B cell (primary cell): ENCODE measurements around the gene ATOSA. TPM values are rescaled to one million over a fixed set of nuclear protein-coding genes. Genes with fewer than 3 reads are reported as not detected.

Experiments
- ATAC-seq: fragments of 200-7000 bp; cut with Tn5 transposase; one replicate; pipeline ENCODE4 v1.10.0; 2021; ENCODE audit warnings: low read depth, mild to moderate bottlenecking, moderate number of reproducible peaks, moderate library complexity
- CTCF ChIA-PET: fragments of 350-600 bp; sonication (Branson Sonifier 250); formaldehyde crosslinking; loops from one replicate; lab custom pipeline; 2021; ENCODE audit warnings: antibody characterized with exemption, inconsistent platforms; lab: Charles Lee
- POLR2A ChIA-PET: fragments of 350-600 bp; sonication (Branson Sonifier 250); formaldehyde crosslinking; loops from one replicate; lab custom pipeline; 2021; ENCODE audit warnings: antibody characterized with exemption; lab: Charles Lee
- DNase-seq: peaks from one replicate; pipeline ENCODE4 v3.0.0; 2013
- H2AFZ ChIP-seq: 2 replicates; pipeline ENCODE4 v1.6.1; 2012; ENCODE audit warnings: mild to moderate bottlenecking, low read depth, low read length; ENCODE audit not compliant: insufficient read depth, poor library complexity, severe bottlenecking
- H3K27ac ChIP-seq, 2 donors: 1 replicate in 1 of 2; 2 replicates in 1 of 2; pipeline ENCODE4 v1.5.1; 2012 to 2013; ENCODE audit warnings: low read length in 2 of 2, mild to moderate bottlenecking in 2 of 2, moderate library complexity in 1 of 2
- H3K27me3 ChIP-seq, 4 experiments: fragments of 200-600 bp in 1 of 4; sonication (generic) in 1 of 4; replicated peaks in 1 of 4; 1 replicate in 2 of 4; 2 replicates in 2 of 4; pipeline versions ENCODE4 v1.6.1 to v1.7.0; 2013 to 2016; ENCODE audit warnings: low read length in 3 of 4, mild to moderate bottlenecking in 2 of 4, mixed read lengths in 1 of 4, moderate library complexity in 1 of 4; ENCODE audit not compliant: insufficient read depth in 4 of 4, control insufficient read depth in 3 of 4; ENCODE audit errors: control extremely low read depth in 1 of 4
- H3K36me3 ChIP-seq, 2 experiments: replicated peaks in 1 of 2; 1 replicate in 1 of 2; 2 replicates in 1 of 2; pipeline versions ENCODE4 v1.6.1 to v1.7.1; 2013; ENCODE audit warnings: low read length in 1 of 2; ENCODE audit not compliant: insufficient read depth in 2 of 2, control insufficient read depth in 1 of 2; ENCODE audit errors: control extremely low read depth in 1 of 2, extremely low read depth in 1 of 2
- H3K4me1 ChIP-seq, 2 donors: fragments of 200-600 bp in 1 of 2; sonication (generic) in 1 of 2; 1 replicate in 1 of 2; 2 replicates in 1 of 2; pipeline versions ENCODE4 v1.5.1 to v1.6.1; 2013 to 2017; ENCODE audit warnings: low read length in 2 of 2; ENCODE audit not compliant: control insufficient read depth in 2 of 2, insufficient read depth in 2 of 2
- H3K4me2 ChIP-seq: replicated peaks from 2 replicates; pipeline ENCODE3; 2012; ENCODE audit warnings: mild to moderate bottlenecking, low read depth, low read length; ENCODE audit not compliant: poor library complexity, severe bottlenecking
- H3K4me3 ChIP-seq, 5 experiments: fragments of 200-600 bp in 1 of 5; sonication (generic) in 1 of 5; 1 replicate in 3 of 5; 2 replicates in 2 of 5; pipeline versions ENCODE4 v1.5.1 to v1.7.0; 2011 to 2016; ENCODE audit warnings: low read length in 4 of 5, mild to moderate bottlenecking in 4 of 5, low read depth in 2 of 5, control low read depth in 1 of 5, moderate library complexity in 1 of 5; ENCODE audit not compliant: insufficient read depth in 1 of 5; ENCODE audit errors: control extremely low read depth in 1 of 5, extremely low read depth in 1 of 5
- H3K79me2 ChIP-seq: fragments of 200-600 bp; sonication (generic); one replicate; pipeline ENCODE4 v1.6.0; 2016; ENCODE audit warnings: low read length; ENCODE audit not compliant: control insufficient read depth, insufficient read depth
- H3K9ac ChIP-seq: fragments of 200-600 bp; sonication (generic); 2 replicates; pipeline ENCODE4 v1.6.1; 2017; ENCODE audit warnings: mild to moderate bottlenecking, low read length, moderate library complexity
- H3K9me3 ChIP-seq, 3 donors: one replicate each; pipeline versions ENCODE4 v1.6.1 to v1.7.1; 2013; ENCODE audit warnings: low read length in 2 of 3; ENCODE audit not compliant: control insufficient read depth in 2 of 3, insufficient read depth in 1 of 3; ENCODE audit errors: control extremely low read depth in 1 of 3
- H4K20me1 ChIP-seq: 2 replicates; pipeline ENCODE4 v1.6.0; 2012; ENCODE audit warnings: mild to moderate bottlenecking, low read length; ENCODE audit not compliant: insufficient read depth, control insufficient read depth, poor library complexity, severe bottlenecking
- H3K27ac Mint-ChIP-seq: one replicate; pipeline ENCODE4 v1.8.0; 2021; ENCODE audit warnings: mixed read lengths
- H3K27me3 Mint-ChIP-seq: one replicate; pipeline ENCODE4 v1.8.0; 2021; ENCODE audit warnings: mixed read lengths
- H3K4me1 Mint-ChIP-seq: one replicate; pipeline ENCODE4 v1.8.0; 2021; ENCODE audit warnings: mixed read lengths
- H3K4me3 Mint-ChIP-seq: one replicate; pipeline ENCODE4 v1.8.0; 2021; ENCODE audit warnings: mixed read lengths
- H3K9me3 Mint-ChIP-seq: one replicate; pipeline ENCODE4 v1.8.0; 2022; ENCODE audit warnings: mixed read lengths; ENCODE audit not compliant: insufficient read depth
- CTCF ChIP-seq: fragments of 200-600 bp; IDR thresholded peaks from one replicate; pipeline ENCODE4 v1.8.0; 2022; ENCODE audit warnings: antibody characterized with exemption, mild to moderate bottlenecking
- EZH2 ChIP-seq: IDR thresholded peaks from 2 replicates; pipeline ENCODE4 v1.6.1; 2012; ENCODE audit warnings: borderline replicate concordance, low read depth, mild to moderate bottlenecking, moderate library complexity, low read length; ENCODE audit not compliant: insufficient read depth, poor library complexity, severe bottlenecking
- WGBS: methylation state at CpG from one replicate; pipeline ENCODE4 v1.1.5; 2013; ENCODE audit warnings: missing lambda C conversion rate; ENCODE audit not compliant: insufficient coverage; 5-methylcytosine and 5-hydroxymethylcytosine counted together
- intact Hi-C: fragments of 100-400 bp; cut with micrococcal nuclease; formaldehyde crosslinking; loops from one replicate; pipeline ENCODE4 v1.10.0; 2022
- polyA plus RNA-seq: library from polyadenylated mRNA; depleted of rRNA; stranded (reverse); fragments of >200 nt; gene quantifications from 2 replicates; pipeline ENCODE4 v1.2.3, GENCODE V29; 2012
- total RNA-seq, 2 donors: library from RNA; stranded (reverse); fragments of 120-200 nt in 1 of 2; gene quantifications; 1 replicate in 1 of 2; 2 replicates in 1 of 2; pipeline versions ENCODE4 v1.2.3 to v1.2.4, GENCODE V29; 2013 to 2022

ATOSA gene
- total and polyA plus RNA-seq, 2 donors (not counting 1 experiment from before 2014, with no cell fraction given), result 73.4 to 198 TPM

- H3K27me3 Mint-ChIP-seq, result no peaks in the 10 kb centered on the region
- Histone ChIP-seq H3K4me2 (no peak overlapping the region), H2AFZ (no peak overlapping the region), H3K27ac (no peak overlapping the region), H3K9ac (no peak overlapping the region), H3K79me2 (peaks cover 72% of the 10 kb centered on the region), H3K27me3 (no peaks in the 10 kb centered on the region), H4K20me1 (peaks cover 57% of the 10 kb centered on the region), H3K4me3 (no peak overlapping the region), H3K9me3 (no peaks in the 10 kb centered on the region), H3K36me3 (peaks cover 25 to 85% of the 10 kb centered on the region in 2 experiments), H3K4me1 (no peaks in the 10 kb centered on the region)
- no peaks in the 10 kb centered on the region for H3K9me3 Mint-ChIP-seq
- no CpG with 5 or more reads among the region's 1 CpG for WGBS
- CTCF ChIA-PET, result interaction anchor here (0.7 to 2.4 kb wide), 8 partner anchors 10 to 404 kb away, joined by 3 to 7 read pairs (median 4); no protein-coding TSS in a partner anchor
- TF ChIP-seq EZH2 (no peak), CTCF (no peak)
- no peak overlapping the region for H3K4me3 Mint-ChIP-seq
- DNase-seq (no peak), ATAC-seq (no peak)
- intact Hi-C loops, result no loop called here
- no peak overlapping the region for H3K27ac Mint-ChIP-seq
- H3K4me1 Mint-ChIP-seq, result peaks cover 20% of the 10 kb centered on the region
- POLR2A ChIA-PET, result no interaction called here
These were observed 17.3 kb downstream of the ATOSA start for GRCh38 chr15:52661909-52662308.

- CTCF ChIA-PET, result no interaction called here
- Histone ChIP-seq H3K27ac (no peak overlapping the region), H3K9ac (no peak overlapping the region), H3K36me3 (peaks cover 28 to 88% of the 10 kb centered on the region in 2 experiments), H3K4me3 (no peak overlapping the region), H3K79me2 (peaks cover 70% of the 10 kb centered on the region), H4K20me1 (peaks cover 47% of the 10 kb centered on the region), H3K4me2 (no peak overlapping the region), H3K9me3 (no peaks in the 10 kb centered on the region), H3K27me3 (no peaks in the 10 kb centered on the region), H3K4me1 (no peaks in the 10 kb centered on the region), H2AFZ (no peak overlapping the region)
- no CpG with 5 or more reads among the region's 3 CpGs for WGBS
- ATAC-seq (no peak), DNase-seq (no peak)
- peaks cover 19% of the 10 kb centered on the region for H3K4me1 Mint-ChIP-seq
- POLR2A ChIA-PET, result no interaction called here
- H3K9me3 Mint-ChIP-seq, result no peaks in the 10 kb centered on the region
- no peak overlapping the region for H3K4me3 Mint-ChIP-seq
- no peak overlapping the region for H3K27ac Mint-ChIP-seq
- H3K27me3 Mint-ChIP-seq, result no peaks in the 10 kb centered on the region
- TF ChIP-seq EZH2 (no peak), CTCF (no peak)
- intact Hi-C loops, result no loop called here
These were observed 19.0 kb downstream of the ATOSA start for GRCh38 chr15:52660192-52660591.
